GM18861 (cell line): ENCODE data around the gene SLC6A19.

Experiments
- ATAC-seq: cut with Tn5 transposase; IDR thresholded peaks from one replicate; pipeline ENCODE4 v1.9.1; 2021; ENCODE audit not compliant: unreplicated experiment

Gene SLC6A19

GRCh38 chr5:1165864-1166263 lies 35.5 kb upstream of the SLC6A19 start:
- no peak for ATAC-seq

GRCh38 chr5:1166370-1166769 lies 35.0 kb upstream of the SLC6A19 start:
- no peak for ATAC-seq

- no peak for ATAC-seq
Measured at GRCh38 chr5:1167361-1167727, 34.1 kb upstream of the SLC6A19 start.

GRCh38 chr5:1167728-1168709 lies 33.4 kb upstream of the SLC6A19 start:
- no peak for ATAC-seq

GRCh38 chr5:1168796-1169195 lies 32.6 kb upstream of the SLC6A19 start:
- ATAC-seq, result no peak

- ATAC-seq, result no peak
Measured at GRCh38 chr5:1169211-1170115, 31.9 kb upstream of the SLC6A19 start.

- ATAC-seq, result no peak
Measured at GRCh38 chr5:1171340-1171941, 30.0 kb upstream of the SLC6A19 start.

- no peak for ATAC-seq
Measured at GRCh38 chr5:1172007-1172581, 29.3 kb upstream of the SLC6A19 start.

GRCh38 chr5:1172670-1173404 lies 28.6 kb upstream of the SLC6A19 start:
- no peak for ATAC-seq

- ATAC-seq, result no peak
Measured at GRCh38 chr5:1173485-1174070, 27.8 kb upstream of the SLC6A19 start.

GRCh38 chr5:1174122-1174936 lies 27.1 kb upstream of the SLC6A19 start:
- no peak for ATAC-seq

GRCh38 chr5:1175015-1175414 lies 26.4 kb upstream of the SLC6A19 start:
- no peak for ATAC-seq

GRCh38 chr5:1175801-1176472 lies 25.5 kb upstream of the SLC6A19 start:
- ATAC-seq, result no peak

- ATAC-seq, result no peak
Measured at GRCh38 chr5:1176473-1177391, 24.7 kb upstream of the SLC6A19 start.

- ATAC-seq, result no peak
Measured at GRCh38 chr5:1177826-1178528, 23.4 kb upstream of the SLC6A19 start.

- no peak for ATAC-seq
Measured at GRCh38 chr5:1178529-1179382, 22.6 kb upstream of the SLC6A19 start.
